Keratinocyte (primary cell): ENCODE measurements around the gene ZBTB20.

ENCODE experiments used
- CTCF ChIP-seq, 3 experiments: IDR thresholded peaks in 1 of 3; conservative IDR thresholded peaks in 1 of 3; optimal IDR thresholded peaks in 1 of 3; 2 replicates in 2 of 3; 3 replicates in 1 of 3; pipeline versions ENCODE3 to v1.5.1; 2011; ENCODE audit warnings: low read length in 3 of 3, mild to moderate bottlenecking in 3 of 3, moderate library complexity in 2 of 3, control low read depth in 1 of 3, inconsistent platforms in 1 of 3; ENCODE audit not compliant: insufficient read depth in 2 of 3; ENCODE audit errors: extremely low read depth in 1 of 3
- EZH2 ChIP-seq: IDR thresholded peaks from one replicate; pipeline ENCODE4 v1.6.1; 2012; ENCODE audit warnings: inconsistent platforms, mild to moderate bottlenecking, low read length, moderate library complexity

GRCh38 chr3:115161168-115161834 lies 14.2 kb upstream of the ZBTB20 start:
- no peak for TF ChIP-seq CTCF (optimal IDR thresholded peaks at IDR 0.05 in 1 of 3, IDR thresholded peaks at IDR 0.05 in 1 of 3, conservative IDR thresholded peaks at IDR 0.05 in 1 of 3; ENCODE audit: extremely low read depth in 1 of 3, insufficient read depth in 2 of 3, low read length in 3 of 3)
- no peak for TF ChIP-seq EZH2
